ENCODE data around the gene TUBB2B. TPM values are rescaled to one million over a fixed set of nuclear protein-coding genes. Genes with fewer than 3 reads are reported as not detected.

The TUBB2B gene
- total and polyA plus RNA-seq, 9 of the 15 experiments (the other 6 are each of a cell fraction or from before 2014, with no cell fraction given) = 0.11 to 9.7 (median 4.6) TPM

- TF ChIP-seq MXI1 (IDR thresholded peaks at IDR 0.05; ENCODE audit: low read depth, low read length) (no peak), RFX7 (CRISPR knock-in tag; IDR thresholded peaks at IDR 0.05) (no peak), RBFOX2 (IDR thresholded peaks at IDR 0.05; ENCODE audit: low read depth, low read length) (peak; percentile 41; the same call in 1 of the 2 replicates), ZNF212 (CRISPR knock-in tag; IDR thresholded peaks at IDR 0.05) (no peak), HINFP (tag; conservative IDR thresholded peaks at IDR 0.05; ENCODE audit: low read depth) (peak; percentile 63; the same call in 1 of the 2 replicates), HCFC1 (IDR thresholded peaks at IDR 0.05; ENCODE audit: low read depth, low read length) (no peak), PHTF2 (CRISPR knock-in tag; IDR thresholded peaks at IDR 0.05) (no peak), PTBP1 (IDR thresholded peaks at IDR 0.05; ENCODE audit: low read depth, low read length) (no peak), NR2F6 (CRISPR knock-in tag; IDR thresholded peaks at IDR 0.05) (no peak), STAT5A (IDR thresholded peaks at IDR 0.05; ENCODE audit: borderline replicate concordance, low read length) (no peak), HDAC1 (IDR thresholded peaks at IDR 0.05) (peak; percentile 6 to 49; a peak in 1 of 4 replicates), ZNF766 (CRISPR knock-in tag; conservative IDR thresholded peaks at IDR 0.05) (no peak), SNIP1 (IDR thresholded peaks at IDR 0.05; ENCODE audit: low read depth) (no peak), ZNF347 (CRISPR knock-in tag; IDR thresholded peaks at IDR 0.05; ENCODE audit: low read depth) (no peak), BHLHE40 (IDR thresholded peaks at IDR 0.05; ENCODE audit: low read length) (peak; percentile 69), RUNX1 (IDR thresholded peaks at IDR 0.05; ENCODE audit: low read depth) (no peak), ZNF717 (CRISPR knock-in tag; IDR thresholded peaks at IDR 0.05) (no peak), POLR2A (conservative IDR thresholded peaks at IDR 0.05) (peak; percentile 47; the same call in 1 of the 2 replicates)
- TF ChIP-seq, protein P1, sequence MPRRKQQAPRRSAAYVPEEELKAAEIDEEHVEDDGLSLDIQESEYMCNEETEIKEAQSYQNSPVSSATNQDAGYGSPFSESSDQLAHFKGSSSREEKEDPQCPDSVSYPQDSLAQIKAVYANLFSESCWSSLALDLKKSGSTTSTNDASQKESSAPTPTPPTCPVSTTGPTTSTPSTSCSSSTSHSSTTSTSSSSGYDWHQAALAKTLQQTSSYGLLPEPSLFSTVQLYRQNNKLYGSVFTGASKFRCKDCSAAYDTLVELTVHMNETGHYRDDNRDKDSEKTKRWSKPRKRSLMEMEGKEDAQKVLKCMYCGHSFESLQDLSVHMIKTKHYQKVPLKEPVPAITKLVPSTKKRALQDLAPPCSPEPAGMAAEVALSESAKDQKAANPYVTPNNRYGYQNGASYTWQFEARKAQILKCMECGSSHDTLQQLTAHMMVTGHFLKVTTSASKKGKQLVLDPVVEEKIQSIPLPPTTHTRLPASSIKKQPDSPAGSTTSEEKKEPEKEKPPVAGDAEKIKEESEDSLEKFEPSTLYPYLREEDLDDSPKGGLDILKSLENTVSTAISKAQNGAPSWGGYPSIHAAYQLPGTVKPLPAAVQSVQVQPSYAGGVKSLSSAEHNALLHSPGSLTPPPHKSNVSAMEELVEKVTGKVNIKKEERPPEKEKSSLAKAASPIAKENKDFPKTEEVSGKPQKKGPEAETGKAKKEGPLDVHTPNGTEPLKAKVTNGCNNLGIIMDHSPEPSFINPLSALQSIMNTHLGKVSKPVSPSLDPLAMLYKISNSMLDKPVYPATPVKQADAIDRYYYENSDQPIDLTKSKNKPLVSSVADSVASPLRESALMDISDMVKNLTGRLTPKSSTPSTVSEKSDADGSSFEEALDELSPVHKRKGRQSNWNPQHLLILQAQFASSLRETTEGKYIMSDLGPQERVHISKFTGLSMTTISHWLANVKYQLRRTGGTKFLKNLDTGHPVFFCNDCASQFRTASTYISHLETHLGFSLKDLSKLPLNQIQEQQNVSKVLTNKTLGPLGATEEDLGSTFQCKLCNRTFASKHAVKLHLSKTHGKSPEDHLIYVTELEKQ (CRISPR knock-in tag; IDR thresholded peaks at IDR 0.05) = no peak
- TF ChIP-seq, protein P2, sequence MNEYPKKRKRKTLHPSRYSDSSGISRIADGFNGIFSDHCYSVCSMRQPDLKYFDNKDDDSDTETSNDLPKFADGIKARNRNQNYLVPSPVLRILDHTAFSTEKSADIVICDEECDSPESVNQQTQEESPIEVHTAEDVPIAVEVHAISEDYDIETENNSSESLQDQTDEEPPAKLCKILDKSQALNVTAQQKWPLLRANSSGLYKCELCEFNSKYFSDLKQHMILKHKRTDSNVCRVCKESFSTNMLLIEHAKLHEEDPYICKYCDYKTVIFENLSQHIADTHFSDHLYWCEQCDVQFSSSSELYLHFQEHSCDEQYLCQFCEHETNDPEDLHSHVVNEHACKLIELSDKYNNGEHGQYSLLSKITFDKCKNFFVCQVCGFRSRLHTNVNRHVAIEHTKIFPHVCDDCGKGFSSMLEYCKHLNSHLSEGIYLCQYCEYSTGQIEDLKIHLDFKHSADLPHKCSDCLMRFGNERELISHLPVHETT (CRISPR knock-in tag; conservative IDR thresholded peaks at IDR 0.05 in 1 of 2, IDR thresholded peaks at IDR 0.05 in 1 of 2) = peak in 1 of 2 experiments; percentile 73; a peak in 2 of 4 replicates
Measured at GRCh38 chr6:3209114-3210023, 18.1 kb downstream of the TUBB2B start (continued).
